Thoracic aorta (tissue), 2 donors: ENCODE results near the gene MOSPD2. TPM values are rescaled to one million over a fixed set of nuclear protein-coding genes. Genes with fewer than 3 reads are reported as not detected.
A peak's percentile ranks its signal among the peaks of the same experiment; 100 is the strongest.

Experiments used
- ATAC-seq: fragments of 150-250 bp; one replicate; pipeline ENCODE4 v1.8.0; 2017; ENCODE audit warnings: low read depth; ENCODE audit not compliant: insufficient number of reproducible peaks, low FRiP score
- DNase-seq: peaks from one replicate; pipeline ENCODE4 v3.0.0-alpha.2; 2020; ENCODE audit warnings: low spot score
- H3K27ac ChIP-seq, 2 donors: fragments of 200-600 bp; sonication (generic); 1 replicate in 1 of 2; 2 replicates in 1 of 2; pipeline ENCODE4 v1.5.1; 2016; ENCODE audit warnings: mild to moderate bottlenecking in 2 of 2, moderate library complexity in 2 of 2
- H3K27me3 ChIP-seq: fragments of 200-600 bp; sonication (generic); replicated peaks from 2 replicates; pipeline ENCODE4 v1.6.0; 2016; ENCODE audit warnings: mild to moderate bottlenecking; ENCODE audit not compliant: insufficient read depth
- H3K36me3 ChIP-seq: fragments of 200-600 bp; sonication (generic); one replicate; pipeline ENCODE4 v1.5.1; 2016
- H3K4me1 ChIP-seq, 2 donors: fragments of 200-600 bp; sonication (generic); 1 replicate in 1 of 2; 2 replicates in 1 of 2; pipeline versions ENCODE4 v1.5.1 to v1.6.0; 2016; ENCODE audit warnings: low read depth in 2 of 2, mild to moderate bottlenecking in 1 of 2; ENCODE audit not compliant: control insufficient read depth in 1 of 2
- H3K4me3 ChIP-seq: fragments of 200-600 bp; sonication (generic); 2 replicates; pipeline ENCODE4 v1.5.1; 2016; ENCODE audit warnings: mild to moderate bottlenecking
- H3K9me3 ChIP-seq: fragments of 200-600 bp; sonication (generic); 2 replicates; pipeline ENCODE4 v1.5.1; 2016
- CTCF ChIP-seq: fragments of 200-600 bp; sonication (generic); IDR thresholded peaks from one replicate; pipeline ENCODE4 v1.5.1; 2019; ENCODE audit warnings: antibody characterized with exemption
- total RNA-seq, 2 donors: library from RNA; depleted of rRNA; stranded (reverse); fragments of >200 nt; gene quantifications; one replicate each; pipeline versions ENCODE4 v1.1.0 to v1.2.3, GENCODE V29; 2016

The MOSPD2 gene
- total RNA-seq, 2 donors from 2014 or later, result 19.4 to 55.5 TPM

- H3K9me3 ChIP-seq, result no peaks in the 10 kb centered on the region
- no peak overlapping the region for H3K4me3 ChIP-seq
- no peak for DNase-seq
- ATAC-seq, result no peak
- H3K27me3 ChIP-seq, result no peaks in the 10 kb centered on the region
- peak overlapping the region in 1 of 2 donors; percentile 21 for H3K27ac ChIP-seq
- H3K36me3 ChIP-seq, result no peaks in the 10 kb centered on the region
- no peak for TF ChIP-seq CTCF
- H3K4me1 ChIP-seq, result no peaks in the 10 kb centered on the region
These were observed 42.9 kb downstream of the MOSPD2 start for GRCh38 chrX:14916017-14916674.

- ATAC-seq, result no peak
- peak overlapping the region in 1 of 2 donors; percentile 47 for H3K27ac ChIP-seq
These were observed 46.2 kb downstream of the MOSPD2 start for GRCh38 chrX:14919407-14919806.

GRCh38 chrX:14920196-14920595 is 47.0 kb downstream of the MOSPD2 start:
- Histone ChIP-seq H3K4me3 (no peak overlapping the region), H3K27ac (peak overlapping the region in 1 of 2 donors; percentile 21), H3K27me3 (no peaks in the 10 kb centered on the region), H3K36me3 (no peaks in the 10 kb centered on the region), H3K9me3 (no peaks in the 10 kb centered on the region), H3K4me1 (no peaks in the 10 kb centered on the region)
- ATAC-seq (no peak), DNase-seq (no peak)
- TF ChIP-seq CTCF, result no peak

More at GRCh38 chrX:14919407-14919806, 46.2 kb downstream of the MOSPD2 start:
- H3K4me3 ChIP-seq, result no peak overlapping the region
- no peaks in the 10 kb centered on the region for H3K36me3 ChIP-seq
- TF ChIP-seq CTCF, result no peak
- no peaks in the 10 kb centered on the region for H3K9me3 ChIP-seq
- H3K4me1 ChIP-seq, result no peaks in the 10 kb centered on the region
- no peak for DNase-seq
- no peaks in the 10 kb centered on the region for H3K27me3 ChIP-seq

- Histone ChIP-seq H3K4me1 (peaks cover 0 to 6% of the 10 kb centered on the region in 2 donors), H3K27ac (peak overlapping the region in 1 of 2 donors; percentile 53), H3K4me3 (no peak overlapping the region), H3K9me3 (no peaks in the 10 kb centered on the region), H3K27me3 (no peaks in the 10 kb centered on the region), H3K36me3 (no peaks in the 10 kb centered on the region)
- no peak for TF ChIP-seq CTCF
- ATAC-seq (no peak), DNase-seq (no peak)
These were observed 49.2 kb downstream of the MOSPD2 start for GRCh38 chrX:14922437-14922836.

- ATAC-seq (no peak), DNase-seq (no peak)
- H3K4me3 ChIP-seq, result no peak overlapping the region
- no peaks in the 10 kb centered on the region for H3K36me3 ChIP-seq
- H3K27me3 ChIP-seq, result no peaks in the 10 kb centered on the region
- no peak overlapping the region for H3K27ac ChIP-seq
- H3K9me3 ChIP-seq, result no peaks in the 10 kb centered on the region
- TF ChIP-seq CTCF, result no peak
- H3K4me1 ChIP-seq, result peaks cover 0 to 6% of the 10 kb centered on the region in 2 donors
These were observed 50.5 kb downstream of the MOSPD2 start for GRCh38 chrX:14923761-14924160.
